ENCODE results near the gene SSBP3.

Gene SSBP3

DNA sequence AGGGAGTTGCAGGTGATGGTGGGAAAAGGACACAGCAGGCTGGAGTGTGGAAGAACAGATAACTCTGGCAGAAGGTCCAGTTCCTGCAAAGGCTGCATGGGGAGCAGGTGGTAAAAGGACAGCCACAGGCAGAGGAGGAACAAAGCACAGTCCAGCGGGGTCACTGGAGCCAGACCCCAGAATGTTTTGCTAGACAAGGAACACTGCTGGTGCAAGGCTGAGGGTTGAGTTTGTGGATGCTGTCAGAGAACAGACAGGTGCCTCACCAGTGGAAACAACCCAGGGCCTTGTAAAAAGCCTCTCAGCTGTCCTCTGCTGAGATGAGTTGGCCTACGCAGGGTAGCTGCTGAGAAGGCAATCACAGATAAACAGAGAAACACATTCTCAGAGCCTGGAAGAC lies 101.7 kb downstream of the SSBP3 start:
- intact Hi-C loops (cut with DNase I): no loop called here
- DNase-seq: no peak

DNA sequence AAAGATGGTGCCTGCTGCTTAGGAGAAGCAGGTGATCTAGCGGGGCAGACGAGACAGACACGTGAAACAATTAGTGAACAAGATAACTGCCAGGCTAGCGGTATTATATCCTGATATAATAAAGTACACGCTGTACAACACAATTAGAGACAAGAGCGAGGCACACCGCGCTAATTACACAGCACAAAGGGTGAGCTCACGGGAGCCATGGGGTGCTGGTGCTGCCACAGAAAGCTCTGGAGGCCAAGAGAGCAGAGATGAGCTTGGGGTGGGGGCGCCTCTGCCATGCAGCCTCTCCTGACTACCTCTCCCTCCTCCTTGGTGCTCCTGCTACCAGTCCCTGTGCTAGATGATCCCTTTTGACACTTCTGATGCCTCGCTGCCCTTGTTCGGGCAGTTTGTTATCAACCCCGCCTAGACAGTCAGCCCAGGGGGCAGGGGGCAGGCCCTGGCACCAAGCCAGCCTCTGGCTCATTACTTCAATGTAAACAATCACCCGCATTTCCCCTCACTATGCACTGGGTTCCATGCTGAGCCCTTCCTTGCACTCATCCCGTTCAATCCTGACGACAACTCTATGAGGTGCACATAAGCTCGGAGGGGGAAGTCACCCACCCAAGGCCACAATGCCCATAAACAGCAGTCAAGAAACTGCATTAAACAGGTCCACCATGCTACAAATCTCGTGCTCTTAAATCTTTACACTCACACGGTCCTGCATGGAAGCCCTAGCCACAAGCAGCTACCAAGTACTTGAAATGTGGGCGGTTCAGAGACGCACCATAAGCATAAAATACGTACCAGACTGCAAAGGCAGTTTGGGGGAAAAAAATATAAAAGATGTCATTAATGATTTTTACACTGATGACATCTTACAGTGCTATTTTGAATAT lies 103.0 kb downstream of the SSBP3 start:
- DNase-seq: no peak
- intact Hi-C loops (cut with DNase I): no loop called here

DNA sequence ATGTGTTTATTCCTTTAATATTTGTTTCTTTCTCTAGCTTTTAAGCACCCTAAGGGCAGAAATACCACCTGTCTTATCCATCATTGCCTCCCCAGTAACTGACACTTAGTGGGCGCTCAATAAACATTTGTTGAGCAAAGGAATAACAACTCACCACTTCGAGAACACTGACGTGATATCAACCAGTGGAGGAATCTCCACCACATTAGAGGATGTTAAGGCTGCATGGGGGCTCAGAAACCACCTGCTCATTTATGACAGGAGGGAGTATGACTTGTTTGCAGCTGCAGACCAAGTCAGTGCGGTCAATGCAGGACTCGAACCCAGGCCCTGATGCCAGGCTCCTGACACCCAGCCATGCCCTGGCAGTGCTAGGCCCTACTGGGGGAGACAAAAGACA lies 103.6 kb downstream of the SSBP3 start:
- DNase-seq: no peak
- intact Hi-C loops (cut with DNase I): no loop called here

DNA sequence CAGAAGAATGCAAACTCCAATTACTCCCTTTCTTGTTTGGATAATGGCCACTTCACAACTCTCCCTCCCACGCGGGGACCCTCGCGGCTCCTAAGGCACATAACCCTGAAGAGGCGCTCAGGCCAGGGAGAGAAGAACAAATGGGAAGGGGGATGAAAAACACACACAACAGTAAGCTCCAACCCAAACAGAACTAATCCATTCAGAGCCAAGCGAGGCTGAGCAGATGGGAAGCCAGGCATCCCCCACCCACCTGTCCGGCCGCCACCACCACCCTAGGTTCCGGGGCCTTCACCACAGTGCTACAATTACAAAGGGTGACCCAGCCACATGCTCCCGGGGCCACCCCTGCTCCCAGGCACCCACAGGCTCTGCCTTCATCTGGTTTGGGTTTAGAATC lies 104.7 kb downstream of the SSBP3 start:
- no peak for DNase-seq
- intact Hi-C loops (cut with DNase I): no loop called here

DNA sequence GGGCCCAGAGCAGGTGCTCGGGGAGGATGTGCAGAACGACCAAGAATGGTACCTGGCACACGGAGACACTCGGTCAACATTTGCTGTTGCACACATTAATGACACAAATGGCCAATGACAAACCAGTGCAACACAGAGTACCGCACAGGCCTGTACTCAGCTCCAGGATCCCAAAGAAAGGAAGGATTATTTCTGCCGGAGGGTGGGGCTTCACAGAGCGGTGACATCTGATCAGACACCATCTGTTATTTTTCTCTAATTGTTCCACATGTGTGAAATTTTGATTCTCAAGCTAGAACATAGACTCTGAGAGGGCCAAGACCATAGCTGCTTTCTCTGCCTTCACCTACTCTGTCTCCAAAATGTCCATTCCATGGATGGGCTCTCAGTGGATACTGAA lies 105.8 kb downstream of the SSBP3 start:
- intact Hi-C loops (cut with DNase I): no loop called here
- DNase-seq: peak in 5 of 42 donors; percentile 10 to 52 (median 48)

DNA sequence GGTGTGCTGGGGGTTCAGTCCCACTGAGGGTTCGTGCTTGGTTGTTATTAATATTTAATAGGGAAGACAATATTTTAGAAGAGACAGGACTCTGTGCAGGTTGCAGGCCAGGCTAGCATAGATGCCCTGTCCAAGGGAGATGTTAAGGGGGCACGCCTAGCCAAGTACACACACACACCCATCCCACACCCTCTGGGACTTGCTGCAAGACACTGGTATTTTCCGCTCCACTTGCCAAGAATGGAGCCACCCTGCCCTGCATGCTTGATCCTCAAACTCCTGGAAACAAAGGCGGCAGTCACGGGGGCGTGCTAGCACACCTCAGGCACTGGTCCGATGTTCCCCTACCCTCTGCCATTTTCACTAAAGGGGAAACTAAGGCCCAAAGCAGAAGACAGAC lies 107.2 kb downstream of the SSBP3 start:
- intact Hi-C loops (cut with DNase I): no loop called here
- DNase-seq: no peak

DNA sequence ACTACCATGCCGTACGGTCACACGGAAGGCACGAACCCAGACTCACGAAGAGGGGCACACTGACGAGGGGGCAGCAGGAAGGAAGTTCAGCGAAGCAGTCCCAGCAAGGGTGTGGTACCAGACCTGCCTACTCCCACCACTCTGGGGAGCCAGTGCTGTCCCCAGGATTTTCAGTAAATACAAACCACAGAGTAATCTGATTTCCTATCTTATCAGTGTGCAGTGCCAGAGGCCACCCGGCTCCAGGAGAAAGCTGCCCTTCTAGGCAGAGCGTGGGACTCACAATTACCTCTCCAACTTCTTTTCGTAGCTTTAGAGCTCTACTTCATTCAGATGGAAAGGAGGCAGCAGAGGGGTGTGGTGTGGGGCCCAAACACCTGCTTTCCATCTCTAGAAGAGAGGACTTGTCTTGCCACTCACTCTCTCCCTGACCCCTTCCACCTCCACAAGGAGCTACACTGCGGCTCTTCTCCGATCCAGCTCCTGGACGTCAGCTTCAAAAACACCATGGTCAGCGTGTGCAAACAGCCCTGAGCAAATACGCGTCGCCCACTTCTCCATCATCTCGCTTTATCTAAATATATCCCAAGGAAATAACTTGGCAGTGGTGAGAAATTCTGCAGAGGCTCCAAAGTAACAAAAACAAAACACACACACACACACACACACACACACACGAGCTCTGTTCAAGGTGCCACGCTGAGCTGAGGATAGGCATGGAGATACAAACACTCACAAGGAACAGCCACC lies 107.7 kb downstream of the SSBP3 start:
- intact Hi-C loops (cut with DNase I): no loop called here
- DNase-seq: no peak

DNA sequence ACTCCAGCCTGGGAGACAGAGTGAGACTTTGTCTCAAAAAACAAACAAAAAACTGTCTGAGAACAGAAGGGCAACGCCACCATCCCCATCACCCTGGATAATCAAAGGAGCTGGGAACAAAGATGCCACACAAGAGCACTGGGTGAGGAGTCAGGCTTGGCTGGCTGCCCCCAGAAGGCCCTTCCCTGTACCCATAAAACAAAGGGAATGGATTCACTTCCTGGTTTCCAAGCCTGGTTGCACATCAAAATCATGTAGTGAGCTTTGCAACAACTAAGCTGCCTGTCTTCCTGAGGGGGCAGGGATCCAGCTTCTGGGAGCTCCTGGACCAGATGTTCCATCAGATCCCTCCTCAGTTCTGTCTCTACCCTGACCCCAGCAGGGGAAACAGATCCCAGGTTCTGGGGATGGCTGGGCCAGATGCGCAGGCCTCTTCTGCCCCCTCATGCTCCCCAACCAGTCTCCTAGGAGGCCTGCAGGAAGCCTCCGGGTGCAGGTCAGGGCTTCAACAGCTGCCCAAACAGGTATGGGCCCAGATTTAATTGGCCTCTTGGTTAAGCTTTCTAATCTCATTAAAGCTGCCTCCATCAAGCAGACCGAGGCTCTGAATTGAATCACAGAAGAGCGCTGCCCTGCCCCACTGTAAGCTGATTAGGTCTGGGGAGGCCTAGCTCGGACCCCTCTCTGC lies 108.5 kb downstream of the SSBP3 start:
- DNase-seq: peak; percentile 39 to 90 (median 80)
- intact Hi-C loops (cut with DNase I): no loop called here

DNA sequence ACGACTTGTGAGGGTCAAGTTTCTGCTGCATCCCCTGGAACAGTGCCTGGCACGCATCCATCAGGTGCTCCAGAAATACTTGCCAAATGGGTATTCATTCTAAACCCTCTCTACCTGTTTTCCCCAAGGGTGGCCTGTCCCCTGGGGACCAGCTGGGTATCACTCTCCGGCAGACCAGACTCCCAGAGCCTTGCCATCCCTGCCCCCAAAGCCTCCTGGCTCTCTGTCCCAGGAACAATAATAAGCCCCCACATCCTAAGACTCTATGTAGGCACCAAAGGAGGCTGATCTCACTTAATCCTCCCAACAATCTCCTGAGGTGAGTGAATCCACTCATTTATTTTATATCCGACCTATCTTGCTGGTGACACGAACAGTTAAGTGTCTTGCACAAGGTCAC lies 109.5 kb downstream of the SSBP3 start:
- no peak for DNase-seq
- intact Hi-C loops (cut with DNase I): no loop called here

DNA sequence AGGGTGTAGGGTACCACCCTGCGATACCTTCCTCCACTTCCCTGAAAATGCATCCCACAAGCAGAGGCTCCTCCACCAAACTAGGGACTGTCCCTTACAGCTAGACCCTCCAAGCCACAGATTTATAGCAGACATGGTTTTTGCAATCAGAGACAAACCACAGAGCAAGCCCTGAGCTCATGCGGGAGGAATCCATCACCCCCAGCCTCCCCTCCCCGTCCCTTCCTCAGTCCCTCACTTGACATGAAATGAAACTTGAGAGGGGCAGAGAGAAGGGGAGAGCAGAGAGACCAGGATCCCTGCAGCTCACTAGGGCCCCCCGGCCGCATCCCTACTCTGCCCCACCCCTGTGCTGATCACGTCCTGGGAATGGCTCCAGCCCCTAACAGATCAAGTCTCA lies 111.3 kb downstream of the SSBP3 start:
- no peak for DNase-seq
- intact Hi-C loops (cut with DNase I): no loop called here

DNA sequence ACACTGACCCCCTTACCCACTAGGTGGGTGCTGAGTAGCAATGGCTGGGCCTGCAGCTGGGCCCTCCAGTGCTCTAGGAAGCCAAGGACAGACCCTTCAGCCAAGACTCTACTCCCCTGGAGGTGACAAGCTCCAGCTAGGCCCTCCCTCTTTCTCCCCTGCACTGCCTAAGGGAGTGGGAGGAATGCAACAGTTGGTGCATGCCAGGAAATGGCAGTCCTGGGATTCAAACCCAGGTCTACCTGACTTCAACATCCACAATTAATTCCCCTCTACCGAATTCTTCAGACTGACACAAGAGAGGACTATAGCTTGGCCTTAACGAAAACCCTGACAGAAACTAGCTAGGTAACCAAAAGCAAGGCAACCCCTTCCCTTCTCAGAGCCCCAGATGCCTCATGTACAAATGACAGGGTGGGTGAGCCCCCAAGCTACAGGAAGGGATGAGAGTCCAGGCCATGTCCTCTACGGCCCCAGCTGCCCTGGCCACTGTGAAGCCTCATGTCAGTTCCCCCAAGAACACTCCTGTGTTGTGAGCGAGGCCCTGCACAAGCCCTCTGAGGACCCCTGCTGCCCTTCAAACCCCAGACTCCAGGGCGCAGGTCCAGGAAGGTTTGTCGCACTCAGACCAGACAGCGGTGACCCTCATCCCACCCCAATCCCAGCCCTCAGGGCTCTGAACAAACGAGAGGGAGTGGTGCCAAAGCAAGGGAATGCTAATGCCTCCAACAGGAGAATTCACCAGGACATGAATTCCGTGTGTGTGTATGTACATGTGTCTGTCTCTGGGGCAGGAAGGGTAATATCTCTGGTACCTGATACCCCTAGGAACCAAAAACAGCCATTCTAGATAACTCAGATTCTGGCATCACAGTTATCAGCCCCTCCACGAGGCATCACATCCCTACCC lies 113.9 kb downstream of the SSBP3 start:
- intact Hi-C loops (cut with DNase I): no loop called here
- DNase-seq: no peak

DNA sequence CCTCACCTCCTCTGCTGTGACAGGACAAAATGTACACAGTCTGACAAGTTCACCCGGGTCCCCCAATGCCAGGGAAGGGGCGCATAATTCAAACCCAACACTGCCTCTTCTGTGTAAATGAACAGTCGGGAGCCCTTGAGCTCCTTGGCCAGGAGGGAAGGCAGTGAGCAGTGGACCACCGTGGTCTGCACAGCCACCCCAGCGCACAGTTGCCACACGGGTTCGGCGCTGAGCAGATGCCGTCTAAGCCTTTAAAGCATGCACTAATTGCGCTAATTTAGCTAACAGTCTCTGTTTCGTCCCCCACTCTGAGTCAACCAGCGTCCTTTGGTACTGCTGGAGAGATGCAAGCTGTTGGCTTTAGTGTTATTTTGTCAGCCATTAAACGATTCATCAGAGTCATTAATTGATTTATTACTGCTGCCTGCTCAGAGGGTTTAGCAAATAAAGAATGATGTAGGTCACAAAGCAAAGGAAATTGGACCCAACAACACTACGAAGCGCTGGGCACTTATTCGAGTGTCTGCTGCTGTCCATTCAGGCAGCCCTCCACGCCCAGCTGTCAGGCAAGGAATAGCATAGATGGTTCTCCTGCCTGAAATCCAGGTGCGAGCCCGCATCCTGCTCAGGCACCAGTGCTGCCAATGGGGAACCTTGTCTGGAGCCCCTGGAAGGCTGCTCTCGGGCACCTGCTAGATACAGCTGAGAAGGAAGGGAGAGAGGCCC lies 114.8 kb downstream of the SSBP3 start:
- intact Hi-C loops (cut with DNase I): no loop called here
- DNase-seq: no peak

DNA sequence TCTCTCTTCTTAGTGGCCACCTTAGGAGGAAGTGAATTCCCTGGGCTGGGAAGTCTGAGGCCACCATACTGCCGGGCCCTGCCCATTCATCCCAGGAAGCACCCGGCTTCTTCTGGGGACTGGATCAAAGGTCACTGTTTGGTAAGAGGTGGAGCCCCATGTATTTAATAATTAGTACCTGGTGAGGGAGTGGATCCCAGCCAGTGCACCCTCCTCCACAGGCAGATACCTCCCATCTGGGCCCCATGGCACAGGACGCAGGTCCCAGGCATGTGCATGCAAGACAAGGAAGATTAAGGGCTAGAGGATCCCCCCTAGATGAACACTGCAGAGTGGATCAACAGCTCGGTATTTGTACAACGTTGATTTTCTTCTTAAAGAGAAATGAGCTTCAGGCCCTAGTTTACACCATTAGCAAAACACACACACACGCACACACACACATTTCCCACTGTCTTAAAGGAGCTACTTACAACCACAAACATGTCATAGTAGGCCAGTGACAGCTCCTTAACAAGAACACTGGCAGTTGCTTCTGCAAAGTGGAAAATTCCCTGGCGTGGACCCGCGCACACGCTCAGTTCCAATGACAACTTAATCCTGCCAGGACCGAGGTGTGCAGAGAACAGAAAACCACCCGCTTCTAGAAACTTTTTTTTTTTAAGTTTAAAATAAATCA lies 115.5 kb downstream of the SSBP3 start:
- intact Hi-C loops (cut with DNase I): no loop called here
- peak in 1 of 42 donors; percentile 48 for DNase-seq

DNA sequence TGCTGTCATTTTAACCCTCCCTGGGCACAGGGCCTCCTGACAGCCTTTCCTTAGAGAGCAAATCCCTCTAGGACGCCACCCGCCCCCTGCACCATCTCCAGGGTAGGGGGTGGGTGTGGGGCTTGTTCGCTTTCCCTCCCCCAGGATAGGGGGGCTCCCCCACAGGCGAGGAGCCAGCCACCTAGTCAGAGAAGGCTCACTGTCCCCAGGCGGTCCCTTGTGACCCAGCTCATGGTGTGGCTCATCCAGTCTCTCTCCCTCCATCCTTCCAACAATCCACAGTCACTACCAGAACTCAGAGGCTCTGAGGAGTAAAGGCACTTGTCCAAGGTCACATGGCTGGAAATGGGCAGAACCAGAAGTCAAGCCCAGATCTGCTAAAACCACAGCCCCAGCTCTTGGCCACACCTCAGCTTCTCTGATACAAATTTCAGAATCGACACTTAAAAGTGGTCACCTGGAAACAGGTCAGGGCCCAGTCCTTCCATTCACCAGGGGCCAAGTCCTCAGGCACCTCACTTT lies 116.4 kb downstream of the SSBP3 start:
- intact Hi-C loops (cut with DNase I): no loop called here
- DNase-seq: no peak

DNA sequence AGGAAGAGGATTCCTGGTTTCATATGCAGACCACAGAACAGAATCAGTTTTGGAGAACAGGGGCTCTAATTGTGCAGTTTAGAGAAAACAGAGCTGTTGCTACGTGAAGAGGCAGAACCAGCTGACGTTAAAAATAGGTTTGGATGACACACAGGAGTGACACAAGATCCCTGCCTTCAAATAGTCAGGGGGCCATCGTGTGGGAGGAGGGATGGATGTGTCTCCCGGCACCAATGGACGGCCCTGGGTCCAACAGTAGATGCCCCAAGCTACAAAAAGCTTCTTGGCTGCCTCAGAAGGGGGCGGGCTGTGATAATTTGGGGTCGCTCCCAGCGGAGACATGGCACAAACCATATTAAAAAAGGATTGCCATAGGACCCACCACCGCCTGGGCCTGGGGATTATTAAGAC lies 118.4 kb downstream of the SSBP3 start:
- peak in 4 of 42 donors; percentile 10 to 46 (median 40) for DNase-seq
- intact Hi-C loops (cut with DNase I): no loop called here

DNA sequence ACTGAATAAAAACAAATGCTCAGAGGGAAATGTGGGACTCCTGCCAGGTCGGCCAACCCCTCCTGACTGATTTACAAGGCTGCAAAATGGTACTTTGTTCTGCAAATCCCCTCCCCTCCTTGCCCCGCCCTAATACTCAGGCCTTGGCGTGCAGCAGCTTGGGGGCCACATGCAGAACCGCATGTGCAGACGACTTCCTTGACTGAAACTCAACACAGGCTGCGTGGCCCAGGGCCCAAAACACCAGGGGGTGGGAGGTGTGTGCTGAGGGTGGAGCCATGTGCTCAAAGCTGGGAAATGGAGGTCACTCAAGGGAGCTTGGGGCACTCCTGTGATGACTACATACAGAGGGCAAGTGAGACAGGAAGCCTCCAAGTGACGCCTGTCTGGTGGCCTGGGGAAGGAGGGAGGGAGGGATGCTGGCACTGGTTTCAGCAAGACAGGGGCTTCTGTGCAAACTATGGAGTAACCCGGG lies 119.0 kb downstream of the SSBP3 start:
- intact Hi-C loops (cut with DNase I): no loop called here
- DNase-seq: peak in 35 of 42 donors; percentile 18 to 73 (median 53)

DNA sequence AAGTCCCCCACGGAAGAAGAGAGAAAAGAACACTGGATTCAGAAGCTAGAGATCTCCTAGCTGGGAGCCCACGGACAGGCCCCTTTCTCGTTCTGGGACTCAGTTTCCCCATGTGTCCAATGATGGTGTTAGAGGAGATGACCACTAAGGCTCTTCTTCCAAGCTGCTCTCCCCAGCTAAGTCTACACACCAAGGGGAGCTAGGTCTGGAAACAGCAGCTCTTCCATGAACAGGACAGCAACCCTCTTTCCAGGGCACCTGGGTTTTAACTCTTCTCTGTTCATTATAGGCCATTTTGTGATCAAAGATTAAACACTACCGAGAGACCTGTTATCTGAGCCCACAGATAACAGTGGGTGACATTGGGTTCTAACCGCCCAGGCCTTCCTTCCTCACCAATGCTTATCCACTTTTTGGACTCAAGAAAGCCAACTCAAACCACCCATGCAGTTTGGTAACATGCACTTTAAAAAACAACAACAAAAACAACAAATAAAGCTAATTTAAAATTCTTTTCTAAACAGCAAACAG lies 120.3 kb downstream of the SSBP3 start:
- intact Hi-C loops (cut with DNase I): no loop called here
- no peak for DNase-seq
